Pancreas (tissue), 10 donors: Measurements from ENCODE around the gene ASAP2. TPM values are rescaled to one million over a fixed set of nuclear protein-coding genes. Genes with fewer than 3 reads are reported as not detected.

ENCODE experiments used
- ATAC-seq, 4 donors: fragments of 200-7000 bp; cut with Tn5 transposase; one replicate each; pipeline versions ENCODE4 v1.8.0 to v1.9.1; 2020; ENCODE audit warnings: mild to moderate bottlenecking in 4 of 4, moderate library complexity in 4 of 4
- DNase-seq, 6 donors: peaks; one replicate each; pipeline ENCODE4 v3.0.0-alpha.2; 2020
- FAIRE-seq: peaks from 2 replicates; lab custom pipeline; 2012; peaks lifted over from hg19 to GRCh38; lab: Jason Lieb, UNC
- H3K27ac ChIP-seq, 4 donors: fragments of 200-600 bp; sonication (generic); 1 replicate in 3 of 4; 2 replicates in 1 of 4; pipeline versions ENCODE4 v1.5.0 to v1.8.0; 2020
- H3K27me3 ChIP-seq, 4 donors: fragments of 200-600 bp; one replicate each; pipeline ENCODE4 v1.8.0; 2021
- H3K36me3 ChIP-seq, 3 donors: fragments of 200-600 bp; sonication (generic) in 1 of 3; one replicate each; pipeline versions ENCODE4 v1.5.0 to v1.8.0; 2020 to 2021
- H3K4me1 ChIP-seq, 3 donors: fragments of 200-600 bp; one replicate each; pipeline ENCODE4 v1.8.0; 2021
- H3K4me3 ChIP-seq, 4 donors: fragments of 200-600 bp; sonication (generic) in 2 of 4; one replicate each; pipeline versions ENCODE4 v1.5.0 to v1.8.0; 2020 to 2021
- H3K9me3 ChIP-seq, 4 donors: fragments of 200-600 bp; one replicate each; pipeline ENCODE4 v1.8.0; 2021
- CTCF ChIP-seq, 4 donors: fragments of 200-600 bp; sonication (generic) in 3 of 4; IDR thresholded peaks; one replicate each; pipeline versions ENCODE4 v1.5.0 to v1.8.0; 2021; ENCODE audit warnings: antibody characterized with exemption in 4 of 4
- WGBS, 2 donors: extraction: QIAGEN DNeasy Blood & Tissue Kit; methylation state at CpG; one replicate each; pipeline ENCODE4 v1.1.7; 2013; 5-methylcytosine and 5-hydroxymethylcytosine counted together
- intact Hi-C, 3 donors: fragments of 100-400 bp; cut with DNase I; formaldehyde crosslinking; loops; one replicate each; pipeline versions ENCODE4 v1.11.1 to v1.14.2; 2022
- polyA plus RNA-seq, 2 donors: library from polyadenylated mRNA; stranded (reverse); fragments of 200-250 nt; gene quantifications; one replicate each; pipeline ENCODE4 v1.2.3, GENCODE V29; 2013
- total RNA-seq, 6 donors: library from RNA; stranded (reverse); fragmentation: NEBNext Ultra II Directional in 4 of 6; extraction: Animal tissue kit (Norgen Biotek cat#: 25700) in 4 of 6; gene quantifications; one replicate each; pipeline versions ENCODE4 v1.2.1 to v1.2.4, GENCODE V29; 2021 to 2023
- donor health status: healthy with polysubstance abuse.
- donor health status: DM: no; HTN: no; CAD: no; lungs with moderate emphysema.
- donor health status: DM: no; HTN: no; CAD: no.
- donor health status: control.
- donor health status: control.
- donor health status: Bipolar disorder and iron deficiency.
- donor health status: DM: yes; HTN: yes; CAD: no.
- donor health status: DM: no; HTN: no; CAD: no.
- donor health status: DM: no; HTN: no; CAD: no.
- donor health status: DM: yes; HTN: yes; CAD: no.

Gene ASAP2
- total and polyA plus RNA-seq, 8 donors = 5.8 to 17.7 (median 7.3) TPM

GRCh38 chr2:9416267-9416961 lies 209.8 kb downstream of the ASAP2 start:
- no peak for TF ChIP-seq CTCF (IDR thresholded peaks at IDR 0.05)
- Histone ChIP-seq H3K4me1 (no peaks in the 10 kb centered on the region), H3K27me3 (no peaks in the 10 kb centered on the region), H3K36me3 (peaks cover 0 to 2% (median 0%) of the 10 kb centered on the region in 3 donors), H3K4me3 (no peak overlapping the region), H3K27ac (no peak overlapping the region), H3K9me3 (no peaks in the 10 kb centered on the region)
- FAIRE-seq = no peak
- no peak for ATAC-seq
- DNase-seq = no peak
- WGBS, 2 donors = 88 to 90% methylated on average over 9 of the region's 9 CpGs
- intact Hi-C loops = no loop called here

- ATAC-seq (no peak), DNase-seq (no peak), FAIRE-seq (no peak)
- H3K9me3 ChIP-seq = no peaks in the 10 kb centered on the region
- no peaks in the 10 kb centered on the region for H3K36me3 ChIP-seq
- intact Hi-C loops = no loop called here
- no peaks in the 10 kb centered on the region for H3K4me1 ChIP-seq
- no peaks in the 10 kb centered on the region for H3K27me3 ChIP-seq
- H3K4me3 ChIP-seq = no peak overlapping the region
- H3K27ac ChIP-seq = no peak overlapping the region
- no peak for TF ChIP-seq CTCF (IDR thresholded peaks at IDR 0.05)
- 94 to 95% methylated on average over 7 of the region's 7 CpGs for WGBS, 2 donors
Observed at GRCh38 chr2:9416962-9417316, 210.3 kb downstream of the ASAP2 start.

GRCh38 chr2:9417725-9418124 lies 211.1 kb downstream of the ASAP2 start:
- H3K27me3 ChIP-seq = no peaks in the 10 kb centered on the region
- intact Hi-C loops = no loop called here
- no peak for ATAC-seq
- H3K4me3 ChIP-seq = no peak overlapping the region
- DNase-seq = no peak
- H3K4me1 ChIP-seq = peaks cover 0 to 3% (median 0%) of the 10 kb centered on the region in 3 donors
- H3K27ac ChIP-seq = no peak overlapping the region
- no peak for FAIRE-seq
- H3K9me3 ChIP-seq = no peaks in the 10 kb centered on the region
- TF ChIP-seq CTCF (IDR thresholded peaks at IDR 0.05) = no peak
- H3K36me3 ChIP-seq = no peaks in the 10 kb centered on the region
- 77 to 81% methylated on average over 3 of the region's 3 CpGs for WGBS, 2 donors

- H3K36me3 ChIP-seq = no peaks in the 10 kb centered on the region
- DNase-seq (no peak), FAIRE-seq (no peak), ATAC-seq (no peak)
- no peak for TF ChIP-seq CTCF (IDR thresholded peaks at IDR 0.05)
- H3K27ac ChIP-seq = no peak overlapping the region
- H3K4me1 ChIP-seq = peaks cover 0 to 3% (median 0%) of the 10 kb centered on the region in 3 donors
- no peaks in the 10 kb centered on the region for H3K9me3 ChIP-seq
- intact Hi-C loops = no loop called here
- H3K4me3 ChIP-seq = no peak overlapping the region
- 90 to 95% methylated on average over 4 of the region's 4 CpGs for WGBS, 2 donors
- no peaks in the 10 kb centered on the region for H3K27me3 ChIP-seq
Observed at GRCh38 chr2:9418746-9419145, 212.1 kb downstream of the ASAP2 start.

- Histone ChIP-seq H3K4me1 (peaks cover 4 to 7% (median 5%) of the 10 kb centered on the region in 3 donors), H3K9me3 (no peaks in the 10 kb centered on the region), H3K4me3 (no peak overlapping the region), H3K27me3 (no peaks in the 10 kb centered on the region), H3K27ac (no peak overlapping the region), H3K36me3 (no peaks in the 10 kb centered on the region)
- ATAC-seq (no peak), DNase-seq (no peak), FAIRE-seq (no peak)
- TF ChIP-seq CTCF (IDR thresholded peaks at IDR 0.05) = no peak
- WGBS, 2 donors = 79 to 88% methylated on average over 3 of the region's 3 CpGs
- intact Hi-C loops = no loop called here
Observed at GRCh38 chr2:9419541-9419940, 212.9 kb downstream of the ASAP2 start.
